Activated T-helper 9 cell treated with anti-CD3 and anti-CD28 coated beads, Interleukin-2, amount 50 U/mL, for 16 hours (primary cell): Measurements from ENCODE around the gene EGF.
"Not testable (repeated sequence)": the region's sequence is repeated elsewhere in the genome, so short reads cannot be mapped to it uniquely, and the experiment has no call there.

Experiments used
- DNase-seq: peaks from one replicate; pipeline ENCODE4 v3.0.0-alpha.2; 2020; ENCODE audit warnings: low read depth

Gene EGF

GRCh38 chr4:109915385-109916026 lies 2.8 kb downstream of the EGF start:
- no peak for DNase-seq

DNA sequence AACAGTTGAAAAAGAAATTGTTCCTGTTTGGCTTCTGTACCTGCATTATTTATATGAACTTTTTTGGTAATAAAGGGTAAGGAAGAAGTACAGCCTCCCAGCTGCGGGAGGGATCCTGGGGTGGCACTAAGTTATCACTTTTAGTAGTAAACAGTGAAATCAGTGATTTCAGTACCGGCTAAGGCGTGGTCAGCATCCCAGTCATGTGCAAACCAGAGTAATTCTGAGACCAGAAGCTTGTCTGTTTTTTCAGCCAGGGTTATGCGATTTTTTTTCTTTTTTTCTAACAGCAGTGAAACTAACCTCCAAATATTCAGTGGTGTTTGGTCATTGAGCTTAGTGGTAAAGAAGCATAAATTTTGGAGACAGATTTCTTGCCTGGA lies 3.3 kb downstream of the EGF start:
- DNase-seq, result no peak

DNA sequence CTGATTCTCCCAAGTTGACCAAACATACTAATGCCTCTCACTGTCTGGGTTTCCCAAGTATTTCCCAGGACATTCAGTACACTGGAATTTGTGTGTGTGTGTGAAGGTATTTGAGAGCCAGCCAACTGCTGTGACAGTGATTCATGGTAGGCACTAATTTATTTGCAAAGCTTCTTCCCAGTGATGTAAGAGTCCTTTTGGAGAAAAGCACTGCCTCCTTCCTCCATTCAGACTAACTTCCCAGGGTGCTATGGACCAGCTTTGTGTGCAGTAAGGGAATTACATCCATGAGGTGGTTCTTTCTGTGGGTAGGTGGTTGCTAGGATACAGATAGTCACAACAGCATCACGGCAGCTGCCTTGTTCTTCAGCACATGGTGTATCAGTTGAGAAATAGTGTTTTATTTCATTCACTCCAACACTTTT lies 8.7 kb downstream of the EGF start:
- DNase-seq, result no peak

DNA sequence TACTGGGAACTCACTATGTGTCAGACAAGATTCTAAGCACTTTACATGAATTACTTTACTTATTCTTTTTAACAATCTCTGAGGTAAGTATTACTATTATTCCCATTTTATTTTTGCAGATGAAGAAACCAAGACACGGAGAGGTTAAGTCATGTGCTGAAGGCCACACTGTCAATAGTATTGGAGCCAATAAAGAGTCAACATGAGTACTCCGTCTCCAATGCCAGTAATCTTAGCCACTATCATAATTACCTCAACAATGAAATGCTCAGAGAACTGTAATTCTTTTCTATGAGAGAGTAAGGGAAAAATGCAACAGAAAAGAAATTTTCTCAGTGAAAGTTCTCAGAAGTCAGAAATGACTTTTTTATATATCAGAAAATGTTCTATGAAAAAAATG lies 12.7 kb downstream of the EGF start:
- no peak for DNase-seq

- no peak for DNase-seq
These were observed 15.8 kb downstream of the EGF start for GRCh38 chr4:109928327-109929045.

- DNase-seq, result no peak
These were observed 17.8 kb downstream of the EGF start for GRCh38 chr4:109930464-109930863.

- no peak for DNase-seq
These were observed 18.2 kb downstream of the EGF start for GRCh38 chr4:109930872-109931271.

- DNase-seq, result no peak
These were observed 18.6 kb downstream of the EGF start for GRCh38 chr4:109931318-109931717.

DNA sequence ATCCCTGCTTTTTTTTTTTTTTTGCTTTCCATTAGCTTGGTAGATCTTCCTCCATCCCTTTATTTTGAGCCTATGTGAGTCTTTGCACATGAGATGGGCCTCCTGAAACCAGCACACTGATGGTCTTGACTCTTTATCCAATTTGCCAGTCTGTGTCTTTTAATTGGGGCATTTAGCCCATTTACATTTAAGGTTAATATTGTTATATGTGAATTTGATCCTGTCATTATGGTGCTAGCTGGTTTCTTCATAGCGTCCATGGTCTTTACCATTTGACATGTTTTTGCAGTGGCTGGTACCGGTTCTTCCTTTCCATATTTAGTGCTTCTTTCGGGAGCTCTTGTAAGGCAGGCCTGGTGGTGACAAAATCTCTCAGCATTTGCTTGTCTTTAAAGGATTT lies 24.7 kb downstream of the EGF start:
- not testable (repeated sequence) for DNase-seq

DNA sequence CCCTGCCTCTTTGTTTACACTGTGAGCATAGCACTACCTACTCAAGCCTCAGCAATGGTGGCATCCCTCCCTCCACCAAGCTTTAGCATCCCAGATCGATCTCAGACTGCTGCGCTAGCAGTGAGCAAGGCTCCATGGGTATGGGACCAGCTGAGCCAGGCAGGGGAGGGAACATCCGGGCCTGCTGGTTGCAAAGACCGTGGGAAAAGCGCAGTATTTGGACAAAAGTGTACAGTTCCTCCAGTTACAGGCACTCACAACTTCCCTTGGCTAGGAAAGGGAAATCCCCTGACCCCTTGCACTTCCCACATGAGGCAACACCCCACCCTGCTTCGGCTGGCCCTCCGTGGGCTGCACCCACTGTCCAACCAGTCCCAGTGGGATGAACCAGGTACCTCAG lies 26.5 kb downstream of the EGF start:
- DNase-seq, result no peak

DNA sequence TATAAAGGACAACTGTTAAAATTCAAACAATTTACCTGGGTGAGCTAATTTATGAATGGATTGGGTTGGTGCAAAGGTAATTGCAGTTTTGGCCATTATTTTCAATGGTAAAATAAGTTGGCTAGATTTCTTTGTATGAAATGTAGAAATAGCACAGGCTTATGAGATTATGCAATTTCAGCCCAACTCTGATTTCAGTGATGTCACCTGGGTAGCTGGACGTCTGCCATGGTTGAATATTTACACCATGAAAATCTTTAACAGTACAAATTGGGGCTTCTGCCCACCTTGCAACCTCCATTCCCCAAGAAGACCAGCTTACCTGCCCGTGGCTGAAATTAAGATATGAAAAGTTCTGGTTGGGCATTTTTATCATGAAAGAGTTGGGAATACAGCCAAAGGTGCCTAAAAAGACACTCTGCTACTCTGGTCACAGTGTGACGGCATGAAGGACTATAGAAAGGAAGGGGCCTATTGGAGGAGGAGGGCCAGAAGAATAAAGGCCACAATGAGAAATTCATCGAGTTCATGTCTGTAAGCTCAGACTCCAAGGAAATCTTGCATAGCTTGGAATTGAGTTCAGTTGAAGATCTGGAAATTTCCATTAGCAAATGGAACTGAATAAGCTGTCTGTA lies 29.7 kb downstream of the EGF start:
- no peak for DNase-seq

DNA sequence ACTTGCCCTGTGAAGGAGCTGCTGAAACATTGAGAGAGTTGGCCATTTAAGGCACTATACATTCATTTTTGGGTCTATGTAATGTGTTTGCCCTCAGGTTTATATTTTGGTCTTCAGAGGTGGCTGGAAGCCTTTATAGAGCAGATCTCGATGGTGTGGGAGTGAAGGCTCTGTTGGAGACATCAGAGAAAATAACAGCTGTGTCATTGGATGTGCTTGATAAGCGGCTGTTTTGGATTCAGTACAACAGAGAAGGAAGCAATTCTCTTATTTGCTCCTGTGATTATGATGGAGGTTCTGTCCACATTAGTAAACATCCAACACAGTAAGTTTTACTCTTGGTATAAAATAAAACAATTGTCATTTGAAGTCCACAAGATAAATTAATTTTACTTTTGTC lies 31.1 kb downstream of the EGF start:
- DNase-seq, result no peak

DNA sequence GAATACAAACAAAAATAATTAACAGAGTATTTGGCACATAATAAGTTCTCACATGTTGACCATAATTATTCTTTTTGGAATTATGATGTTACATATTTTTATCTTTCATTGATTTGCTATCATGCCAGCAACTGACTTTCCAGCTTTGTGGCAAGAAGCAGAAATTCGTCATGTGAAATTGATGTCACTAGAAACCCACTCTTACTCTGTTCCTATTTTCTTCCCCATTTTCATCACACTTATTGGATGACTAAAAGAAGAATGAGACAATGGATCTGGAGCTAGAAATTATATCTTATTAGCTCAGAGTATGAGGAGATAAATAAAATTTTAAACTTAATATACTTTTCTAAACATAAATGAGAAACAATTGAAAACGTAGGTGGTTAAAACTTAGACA lies 31.9 kb downstream of the EGF start:
- DNase-seq, result no peak

- no peak for DNase-seq
These were observed 32.4 kb downstream of the EGF start for GRCh38 chr4:109945056-109945455.

GRCh38 chr4:109946120-109946519 lies 33.4 kb downstream of the EGF start:
- no peak for DNase-seq

GRCh38 chr4:109947457-109947856 lies 34.8 kb downstream of the EGF start:
- DNase-seq, result no peak

- no peak for DNase-seq
These were observed 35.2 kb downstream of the EGF start for GRCh38 chr4:109947918-109948317.

DNA sequence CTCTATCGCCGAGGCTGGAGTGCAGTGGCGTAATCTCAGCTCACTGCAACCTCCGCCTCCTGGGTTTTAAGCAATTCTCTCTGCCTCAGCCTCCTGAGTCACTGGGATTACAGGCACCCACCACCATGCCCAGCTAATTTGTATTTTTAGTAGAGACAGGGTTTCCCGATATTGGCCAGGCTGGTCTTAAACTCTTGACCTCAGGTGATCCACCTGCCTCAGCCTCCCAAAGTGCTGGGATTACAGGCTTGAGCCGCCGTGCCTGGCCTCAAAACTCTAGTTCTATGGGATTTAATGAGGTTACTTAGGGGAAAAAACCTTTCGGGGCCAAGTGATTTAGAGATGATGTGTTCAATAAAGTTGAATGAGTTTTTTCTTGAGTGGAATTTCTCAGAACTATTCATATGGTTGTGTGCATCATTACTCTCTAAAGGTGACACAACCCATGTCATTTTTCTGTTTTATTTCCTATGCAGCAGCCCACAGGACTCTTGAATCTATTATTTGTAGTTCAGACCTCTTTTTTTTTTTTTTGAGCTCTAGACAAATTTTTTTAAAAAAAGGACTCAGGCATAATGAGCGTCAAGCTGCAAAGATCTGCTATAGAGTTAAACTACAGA lies 36.5 kb downstream of the EGF start:
- not testable (repeated sequence) for DNase-seq

- DNase-seq, result no peak
These were observed 39.9 kb downstream of the EGF start for GRCh38 chr4:109952612-109953011.

DNA sequence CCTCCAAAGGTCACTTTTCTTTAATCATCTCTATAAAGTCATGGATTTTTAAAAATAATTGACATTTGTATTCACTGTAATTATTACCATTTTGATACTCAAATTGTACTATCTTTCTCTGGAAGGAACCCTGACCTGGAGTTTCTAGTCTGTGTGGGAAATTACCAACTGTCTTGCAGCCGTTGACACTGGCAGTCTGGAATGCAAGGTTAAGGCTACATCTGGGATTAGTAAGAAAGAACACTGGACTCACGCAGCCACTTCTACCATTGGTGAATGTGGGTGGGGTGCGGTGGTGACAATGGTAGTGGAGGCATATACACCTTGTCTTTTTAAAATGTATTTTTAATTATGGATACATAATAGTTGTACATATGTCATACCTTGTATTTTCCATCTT lies 40.9 kb downstream of the EGF start:
- DNase-seq, result no peak

GRCh38 chr4:109955146-109955545 lies 42.5 kb downstream of the EGF start:
- DNase-seq, result no peak

DNA sequence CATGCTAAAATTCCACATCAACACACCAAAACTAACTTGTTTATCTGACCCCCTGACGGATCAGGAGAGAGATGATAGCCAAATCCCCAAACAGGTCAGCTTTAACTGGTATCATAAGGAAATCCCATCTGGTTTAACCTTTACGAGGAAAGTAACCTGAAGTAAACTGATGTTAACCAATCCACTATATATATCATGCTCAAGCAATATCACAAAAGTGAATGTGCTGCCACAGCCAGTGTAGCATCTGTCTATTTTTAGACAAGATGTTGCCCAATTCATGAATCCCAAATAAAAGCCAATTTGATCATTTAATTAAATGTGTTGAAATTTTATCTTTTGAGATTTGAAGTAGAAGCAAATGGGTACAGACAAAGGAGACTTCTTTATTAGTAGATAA lies 44.5 kb downstream of the EGF start:
- no peak for DNase-seq

GRCh38 chr4:109959195-109959594 lies 46.5 kb downstream of the EGF start:
- DNase-seq, result no peak
